Endothelial cell of umbilical vein (primary cell): ENCODE results near the gene ADSL. TPM values are rescaled to one million over a fixed set of nuclear protein-coding genes. Genes with fewer than 3 reads are reported as not detected.

Experiments used
- BruUV-seq: library from RNA; stranded (reverse); fragments of 400-500 nt; replicated peaks from 2 replicates; lab custom pipeline; 2021; lab: Mats Ljungman, UMichigan
- CTCF ChIA-PET: fragments of 300-600, 350-600 bp; sonication (Branson Sonifier 250); formaldehyde crosslinking; loops from one replicate; lab custom pipeline; 2021; ENCODE audit warnings: antibody characterized with exemption, inconsistent platforms; lab: Charles Lee
- POLR2A ChIA-PET: fragments of 300-600, 350-600 bp; sonication (Branson Sonifier 250); formaldehyde crosslinking; loops from one replicate; lab custom pipeline; 2021; ENCODE audit warnings: antibody characterized with exemption, inconsistent platforms; lab: Charles Lee
- DNase-seq: peaks from one replicate; pipeline ENCODE4 v3.0.0-alpha.2; 2011; ENCODE audit warnings: low read depth, low spot score
- FAIRE-seq: peaks from 2 replicates; lab custom pipeline; 2011; peaks lifted over from hg19 to GRCh38; lab: Jason Lieb, UNC
- H2AFZ ChIP-seq: 2 replicates; pipeline ENCODE4 v1.6.0; 2012; ENCODE audit warnings: low read depth, low read length, control low read depth, inconsistent platforms
- H3K27ac ChIP-seq: 2 replicates; pipeline ENCODE4 v1.5.1; 2011; ENCODE audit warnings: low read depth, mild to moderate bottlenecking, control low read depth, low read length, moderate library complexity; ENCODE audit not compliant: insufficient read depth
- H3K27me3 ChIP-seq, 2 experiments: 2 replicates each; pipeline versions ENCODE4 v1.6.0 to v1.6.1; 2011; ENCODE audit warnings: low read length in 2 of 2, mixed read lengths in 1 of 2; ENCODE audit not compliant: control insufficient read depth in 2 of 2, insufficient read depth in 2 of 2
- H3K36me3 ChIP-seq, 2 experiments: 2 replicates in 1 of 2; 3 replicates in 1 of 2; pipeline ENCODE4 v1.5.1; 2011; ENCODE audit warnings: low read length in 2 of 2, mild to moderate bottlenecking in 1 of 2, moderate library complexity in 1 of 2; ENCODE audit not compliant: control insufficient read depth in 2 of 2, insufficient read depth in 2 of 2; ENCODE audit errors: extremely low read depth in 1 of 2
- H3K4me1 ChIP-seq: 3 replicates; pipeline ENCODE4 v1.5.1; 2011; ENCODE audit warnings: mild to moderate bottlenecking, low read length; ENCODE audit not compliant: control insufficient read depth, insufficient read depth; ENCODE audit errors: extremely low read depth
- H3K4me2 ChIP-seq: 2 replicates; pipeline ENCODE4 v1.6.1; 2011; ENCODE audit warnings: low read length, control low read depth, mixed read lengths; ENCODE audit not compliant: insufficient read depth
- H3K4me3 ChIP-seq, 3 experiments: fragments of 200-600 bp in 1 of 3; sonication (generic), shearing (Covaris generic) in 1 of 3; replicated peaks in 1 of 3; 2 replicates each; pipeline ENCODE4 v1.5.1; 2011 to 2016; ENCODE audit warnings: control low read depth in 3 of 3, low read length in 3 of 3, mild to moderate bottlenecking in 2 of 3, inconsistent platforms in 1 of 3, low read depth in 1 of 3, moderate library complexity in 1 of 3; ENCODE audit not compliant: insufficient read depth in 1 of 3
- H3K79me2 ChIP-seq: 2 replicates; pipeline ENCODE4 v1.6.0; 2012; ENCODE audit warnings: low read length, inconsistent platforms; ENCODE audit not compliant: control insufficient read depth, insufficient read depth
- H3K9ac ChIP-seq: replicated peaks from 2 replicates; pipeline ENCODE3; 2011; ENCODE audit warnings: low read length, control low read depth; ENCODE audit not compliant: insufficient read depth; ENCODE audit errors: extremely low read depth
- H3K9me1 ChIP-seq: replicated peaks from 3 replicates; pipeline ENCODE4 v1.6.0; 2011; ENCODE audit warnings: mild to moderate bottlenecking, low read length; ENCODE audit not compliant: control insufficient read depth, insufficient read depth; ENCODE audit errors: extremely low read depth
- H3K9me3 ChIP-seq: replicated peaks from 2 replicates; pipeline ENCODE4 v1.5.1; 2012; ENCODE audit warnings: low read length, inconsistent platforms; ENCODE audit not compliant: control insufficient read depth, insufficient read depth
- H4K20me1 ChIP-seq: replicated peaks from 2 replicates; pipeline ENCODE3; 2011; ENCODE audit warnings: mild to moderate bottlenecking, low read length; ENCODE audit not compliant: control insufficient read depth, insufficient read depth; ENCODE audit errors: extremely low read depth
- EZH2 ChIP-seq: IDR thresholded peaks from 2 replicates; pipeline ENCODE4 v1.6.1; 2012; ENCODE audit warnings: borderline replicate concordance, low read depth, mild to moderate bottlenecking, moderate library complexity, low read length, inconsistent platforms; ENCODE audit not compliant: severe bottlenecking
- FOS ChIP-seq: IDR thresholded peaks from 2 replicates; pipeline ENCODE4 v1.6.1; 2011; ENCODE audit warnings: mild to moderate bottlenecking, low read length, moderate library complexity, borderline replicate concordance; ENCODE audit not compliant: insufficient read depth
- GATA2 ChIP-seq: IDR thresholded peaks from 2 replicates; pipeline ENCODE4 v1.7.0; 2011; ENCODE audit warnings: low read depth, mild to moderate bottlenecking, moderate library complexity, mixed read lengths, low read length; ENCODE audit not compliant: insufficient read length, insufficient read depth
- JUN ChIP-seq: IDR thresholded peaks from 2 replicates; pipeline ENCODE4 v1.6.1; 2011; ENCODE audit warnings: borderline replicate concordance, low read depth; ENCODE audit not compliant: insufficient read length, insufficient read depth
- MYC ChIP-seq: IDR thresholded peaks from one replicate; pipeline ENCODE4 v1.6.1; 2011; ENCODE audit warnings: mild to moderate bottlenecking, low read depth, low read length
- POLR2A ChIP-seq: IDR thresholded peaks from 2 replicates; pipeline ENCODE4 v1.6.1; 2012; ENCODE audit warnings: low read depth, mild to moderate bottlenecking, control low read depth, low read length
- POLR2AphosphoS5 ChIP-seq: IDR thresholded peaks from 2 replicates; pipeline ENCODE4 v1.6.1; 2012; ENCODE audit warnings: low read depth, mild to moderate bottlenecking, control low read depth, low read length, moderate library complexity; ENCODE audit not compliant: insufficient read depth
- dilution Hi-C: fragments of 300-500 bp; cut with MboI; formaldehyde crosslinking; loops from one replicate; pipeline ENCODE4 v1.15.0; 2019; ENCODE audit warnings: low sequenced_read_pairs; ENCODE audit not compliant: extremely low pct_ligation_motif_present
- intact Hi-C: fragments of 100-400 bp; cut with micrococcal nuclease; formaldehyde crosslinking; loops from one replicate; pipeline ENCODE4 v1.10.0; 2022
- polyA plus RNA-seq, 4 experiments: library from polyadenylated mRNA; depleted of rRNA in 3 of 4; stranded (reverse) in 3 of 4; unstranded in 1 of 4; fragments of >200 nt; gene quantifications; 2 replicates each; pipeline versions ENCODE4 v1.2.1 to v1.2.3, GENCODE V29; 2011 to 2012; ENCODE audit warnings: missing spikeins in 1 of 4
- total RNA-seq: library from RNA; stranded (reverse); gene quantifications from 2 replicates; pipeline ENCODE4 v1.2.3, GENCODE V29; 2021
- TF ChIP-seq, protein P1 (sequence below), 2 donors: IDR thresholded peaks; 1 replicate in 1 of 2; 2 replicates in 1 of 2; pipeline ENCODE4 v1.5.1; 2011; ENCODE audit warnings: low read length in 2 of 2, mild to moderate bottlenecking in 2 of 2, moderate library complexity in 2 of 2, control low read depth in 1 of 2, inconsistent platforms in 1 of 2, low read depth in 1 of 2; ENCODE audit not compliant: insufficient read depth in 1 of 2; ENCODE audit errors: extremely low read depth in 1 of 2
- TF ChIP-seq, protein P2 (sequence below): IDR thresholded peaks from 2 replicates; pipeline ENCODE4 v1.6.1; 2011; ENCODE audit not compliant: insufficient read depth, insufficient read length

ADSL gene
- total and polyA plus RNA-seq, 2 donors (not counting 3 experiments of a cell fraction or from before 2014, with no cell fraction given): 103 to 141 TPM

DNA sequence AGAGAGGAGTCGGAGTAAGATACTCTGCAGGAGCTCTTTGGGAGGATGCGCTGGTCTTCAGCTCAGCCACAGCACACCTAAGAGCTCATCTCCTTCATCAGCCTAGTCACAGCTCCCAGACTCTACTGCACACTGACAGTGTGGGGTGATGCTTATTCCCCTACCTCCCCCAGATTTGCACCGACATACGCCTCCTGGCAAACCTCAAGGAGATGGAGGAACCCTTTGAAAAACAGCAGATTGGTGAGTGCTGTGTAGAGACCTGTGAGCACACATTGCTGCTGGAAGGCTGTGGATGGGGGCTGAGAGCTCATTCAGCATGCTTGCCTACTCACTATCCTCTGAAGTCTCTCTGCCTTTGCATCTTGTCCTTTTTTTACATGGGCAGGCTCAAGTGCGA is 14.8 kb downstream of the ADSL start:
- Histone ChIP-seq H3K9me3 (no peaks in the 10 kb centered on the region), H3K4me2 (no peak overlapping the region), H3K27me3 (no peaks in the 10 kb centered on the region), H3K9me1 (no peaks in the 10 kb centered on the region), H3K4me3 (no peak overlapping the region), H3K4me1 (peaks cover 10% of the 10 kb centered on the region), H3K79me2 (no peaks in the 10 kb centered on the region), H4K20me1 (no peaks in the 10 kb centered on the region), H2AFZ (no peak overlapping the region), H3K9ac (no peak overlapping the region), H3K36me3 (peaks cover 35 to 49% of the 10 kb centered on the region in 2 experiments), H3K27ac (no peak overlapping the region)
- dilution Hi-C loops: no loop called here
- TF ChIP-seq POLR2A (no peak), FOS (no peak), GATA2 (no peak), EZH2 (no peak), POLR2AphosphoS5 (no peak), MYC (no peak), JUN (no peak)
- TF ChIP-seq, protein P1, sequence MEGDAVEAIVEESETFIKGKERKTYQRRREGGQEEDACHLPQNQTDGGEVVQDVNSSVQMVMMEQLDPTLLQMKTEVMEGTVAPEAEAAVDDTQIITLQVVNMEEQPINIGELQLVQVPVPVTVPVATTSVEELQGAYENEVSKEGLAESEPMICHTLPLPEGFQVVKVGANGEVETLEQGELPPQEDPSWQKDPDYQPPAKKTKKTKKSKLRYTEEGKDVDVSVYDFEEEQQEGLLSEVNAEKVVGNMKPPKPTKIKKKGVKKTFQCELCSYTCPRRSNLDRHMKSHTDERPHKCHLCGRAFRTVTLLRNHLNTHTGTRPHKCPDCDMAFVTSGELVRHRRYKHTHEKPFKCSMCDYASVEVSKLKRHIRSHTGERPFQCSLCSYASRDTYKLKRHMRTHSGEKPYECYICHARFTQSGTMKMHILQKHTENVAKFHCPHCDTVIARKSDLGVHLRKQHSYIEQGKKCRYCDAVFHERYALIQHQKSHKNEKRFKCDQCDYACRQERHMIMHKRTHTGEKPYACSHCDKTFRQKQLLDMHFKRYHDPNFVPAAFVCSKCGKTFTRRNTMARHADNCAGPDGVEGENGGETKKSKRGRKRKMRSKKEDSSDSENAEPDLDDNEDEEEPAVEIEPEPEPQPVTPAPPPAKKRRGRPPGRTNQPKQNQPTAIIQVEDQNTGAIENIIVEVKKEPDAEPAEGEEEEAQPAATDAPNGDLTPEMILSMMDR (IDR thresholded peaks at IDR 0.05; ENCODE audit: extremely low read depth in 1 of 2, insufficient read depth in 1 of 2, low read depth in 1 of 2, low read length in 2 of 2): no peak
- TF ChIP-seq, protein P2, sequence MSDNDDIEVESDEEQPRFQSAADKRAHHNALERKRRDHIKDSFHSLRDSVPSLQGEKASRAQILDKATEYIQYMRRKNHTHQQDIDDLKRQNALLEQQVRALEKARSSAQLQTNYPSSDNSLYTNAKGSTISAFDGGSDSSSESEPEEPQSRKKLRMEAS: no peak
- ChIA-PET CTCF (no interaction called here), POLR2A (no interaction called here)
- no peak for DNase-seq
- BruUV-seq: no TSS peak
- FAIRE-seq: no peak
- intact Hi-C loops: no loop called here
